ENCODE measurements around the gene SLAIN1. TPM values are rescaled to one million over a fixed set of nuclear protein-coding genes. Genes with fewer than 3 reads are reported as not detected.

Gene SLAIN1
- polyA plus RNA-seq, 3 donors = 0.43 to 1.4 (median 0.75) TPM

GRCh38 chr13:77701305-77701704 lies 3.8 kb downstream of the SLAIN1 start:
- H3K4me3 Mint-ChIP-seq = no peak overlapping the region
- H3K4me2 ChIP-seq (replicated peaks; ENCODE audit: extremely low read depth, low read length, poor library complexity, severe bottlenecking) = no peak overlapping the region
- H3K9ac ChIP-seq (ENCODE audit: insufficient read depth, low read length, poor library complexity, severe bottlenecking) = no peak overlapping the region
- no peak for DNase-seq
- TF ChIP-seq CTCF (IDR thresholded peaks at IDR 0.05) = no peak
- H3K36me3 ChIP-seq (replicated peaks in 1 of 2; ENCODE audit: control insufficient read depth in 1 of 2, insufficient read depth in 2 of 2, low read length in 2 of 2) = no peaks in the 10 kb centered on the region
- no peak overlapping the region for H3K27ac Mint-ChIP-seq
- H3K27me3 ChIP-seq (ENCODE audit: control insufficient read depth in 2 of 2, insufficient read depth in 2 of 2, low read length in 2 of 2) = peaks cover 9 to 11% of the 10 kb centered on the region in 2 donors
- no peaks in the 10 kb centered on the region for H3K9me3 ChIP-seq (replicated peaks in 1 of 2; ENCODE audit: control insufficient read depth in 1 of 2, insufficient read depth in 1 of 2, low read length in 2 of 2)
- H4K20me1 ChIP-seq (ENCODE audit: insufficient read depth, low read length) = no peaks in the 10 kb centered on the region
- no peak overlapping the region for H2AFZ ChIP-seq (ENCODE audit: insufficient read depth, low read depth, low read length, poor library complexity, severe bottlenecking)
- intact Hi-C loops (cut with micrococcal nuclease) = no loop called here
- H3K27me3 Mint-ChIP-seq (ENCODE audit: low read depth in 3 of 3) = peaks cover 10 to 17% (median 14%) of the 10 kb centered on the region in 3 donors
- H3K4me1 Mint-ChIP-seq = peaks cover 19% of the 10 kb centered on the region
- H3K27ac ChIP-seq (ENCODE audit: low read depth in 1 of 2, low read length in 2 of 2) = no peak overlapping the region
- peaks cover 0 to 3% of the 10 kb centered on the region in 2 donors for H3K36me3 Mint-ChIP-seq
- H3K4me1 ChIP-seq (ENCODE audit: control insufficient read depth in 1 of 2, insufficient read depth in 2 of 2, low read length in 2 of 2) = peaks cover 11 to 13% of the 10 kb centered on the region in 2 donors
- peaks cover 10% of the 10 kb centered on the region for H3K79me2 ChIP-seq (ENCODE audit: insufficient read depth, low read length)
- no peak overlapping the region for H3K4me3 ChIP-seq (replicated peaks in 1 of 3; ENCODE audit: low read depth in 2 of 3, low read length in 3 of 3)
- H3K9me3 Mint-ChIP-seq = peaks cover 0 to 5% (median 0%) of the 10 kb centered on the region in 7 donors

GRCh38 chr13:77702366-77702765 lies 4.9 kb downstream of the SLAIN1 start:
- H3K4me3 Mint-ChIP-seq = no peak overlapping the region
- H3K4me1 Mint-ChIP-seq = peaks cover 10% of the 10 kb centered on the region

More at GRCh38 chr13:77702366-77702765, 4.9 kb downstream of the SLAIN1 start:
- Histone ChIP-seq H3K4me3 (replicated peaks in 1 of 3; ENCODE audit: low read depth in 2 of 3, low read length in 3 of 3) (no peak overlapping the region), H3K4me2 (replicated peaks; ENCODE audit: extremely low read depth, low read length, poor library complexity, severe bottlenecking) (no peak overlapping the region), H4K20me1 (ENCODE audit: insufficient read depth, low read length) (no peaks in the 10 kb centered on the region), H3K36me3 (replicated peaks in 1 of 2; ENCODE audit: control insufficient read depth in 1 of 2, insufficient read depth in 2 of 2, low read length in 2 of 2) (no peaks in the 10 kb centered on the region), H3K9me3 (replicated peaks in 1 of 2; ENCODE audit: control insufficient read depth in 1 of 2, insufficient read depth in 1 of 2, low read length in 2 of 2) (no peaks in the 10 kb centered on the region), H3K79me2 (ENCODE audit: insufficient read depth, low read length) (peaks cover 12% of the 10 kb centered on the region), H3K9ac (ENCODE audit: insufficient read depth, low read length, poor library complexity, severe bottlenecking) (no peak overlapping the region), H2AFZ (ENCODE audit: insufficient read depth, low read depth, low read length, poor library complexity, severe bottlenecking) (no peak overlapping the region), H3K4me1 (ENCODE audit: control insufficient read depth in 1 of 2, insufficient read depth in 2 of 2, low read length in 2 of 2) (peaks cover 6% of the 10 kb centered on the region in 2 donors), H3K27me3 (ENCODE audit: control insufficient read depth in 2 of 2, insufficient read depth in 2 of 2, low read length in 2 of 2) (peaks cover 0 to under 1% of the 10 kb centered on the region in 2 donors), H3K27ac (ENCODE audit: low read depth in 1 of 2, low read length in 2 of 2) (no peak overlapping the region)
- DNase-seq = no peak
- peaks cover 1 to 7% (median 5%) of the 10 kb centered on the region in 3 donors for H3K27me3 Mint-ChIP-seq (ENCODE audit: low read depth in 3 of 3)
- intact Hi-C loops (cut with micrococcal nuclease) = no loop called here
- WGBS (ENCODE audit: insufficient coverage) = no CpG with 5 or more reads among the region's 1 CpG
- no peak for TF ChIP-seq CTCF (IDR thresholded peaks at IDR 0.05)
- peaks cover 3 to 6% of the 10 kb centered on the region in 2 donors for H3K36me3 Mint-ChIP-seq
- H3K27ac Mint-ChIP-seq = no peak overlapping the region
- peaks cover 0 to 4% (median 2%) of the 10 kb centered on the region in 7 donors for H3K9me3 Mint-ChIP-seq

Measured in CD14-positive monocyte (primary cell).